T47D (cell line): ENCODE data around the gene MFN1.

Experiments
- DNase-seq, 2 experiments: peaks; one replicate each; pipeline versions ENCODE4 v3.0.0 to v3.0.0-alpha.2; 2011 to 2012; ENCODE audit warnings: low read depth in 1 of 2, low spot score in 1 of 2
- JUND ChIP-seq: IDR thresholded peaks from 2 replicates; pipeline ENCODE4 v1.6.1; 2012; ENCODE audit warnings: low read depth
- in situ Hi-C: cut with HindIII; loops from 2 replicates; pipeline ENCODE4 v1.10.0; 2016; ENCODE audit warnings: low sequenced_read_pairs, low pct_unique_long_range_greater_than_20kb

The MFN1 gene

GRCh38 chr3:179322286-179323196, 25.0 kb upstream of the MFN1 start, which contains the start of gene ZNF639:
ZNF639 (plus strand) TSS chr3:179323031; CDS start chr3:179328294, 5,263 bp downstream.
- in situ Hi-C loops: loop anchor here (25.0 kb wide), 1 partner anchor 310 kb away; no protein-coding TSS in a partner anchor
- DNase-seq: peak; percentile 90 to 96
- TF ChIP-seq JUND: no peak

GRCh38 chr3:179323197-179324110, 24.1 kb upstream of the MFN1 start:
- DNase-seq: peak; percentile 80 to 83
- TF ChIP-seq JUND: no peak
- in situ Hi-C loops: loop anchor here (25.0 kb wide), 1 partner anchor 311 kb away; no protein-coding TSS in a partner anchor

- TF ChIP-seq JUND: no peak
Measured at GRCh38 chr3:179324270-179324754, 23.2 kb upstream of the MFN1 start.

GRCh38 chr3:179330438-179330837, 17.1 kb upstream of the MFN1 start:
- no peak for TF ChIP-seq JUND
- DNase-seq: no peak
- in situ Hi-C loops: no loop called here

More at GRCh38 chr3:179324270-179324754, 23.2 kb upstream of the MFN1 start:
- DNase-seq: peak in 1 of 2 experiments; percentile 29
- in situ Hi-C loops: loop anchor here (25.0 kb wide), 1 partner anchor 312 kb away; no protein-coding TSS in a partner anchor

- in situ Hi-C loops: no loop called here
- no peak for TF ChIP-seq JUND
- DNase-seq: no peak
Measured at GRCh38 chr3:179332240-179332639, 15.3 kb upstream of the MFN1 start.

- no peak for DNase-seq
- in situ Hi-C loops: no loop called here
- TF ChIP-seq JUND: no peak
Measured at GRCh38 chr3:179333084-179333483, 14.4 kb upstream of the MFN1 start.

- in situ Hi-C loops: no loop called here
- TF ChIP-seq JUND: no peak
- no peak for DNase-seq
Measured at GRCh38 chr3:179336345-179336929, 11.1 kb upstream of the MFN1 start.

- DNase-seq: peak; percentile 49 to 53
- in situ Hi-C loops: no loop called here
- TF ChIP-seq JUND: no peak
Measured at GRCh38 chr3:179348325-179349013, 960 bp downstream of the MFN1 start.

- in situ Hi-C loops: no loop called here
- no peak for TF ChIP-seq JUND
Measured at GRCh38 chr3:179355996-179356395, 8.5 kb downstream of the MFN1 start.

GRCh38 chr3:179363332-179363731, 15.8 kb downstream of the MFN1 start:
- in situ Hi-C loops: no loop called here
- TF ChIP-seq JUND: no peak
- DNase-seq: no peak

More at GRCh38 chr3:179355996-179356395, 8.5 kb downstream of the MFN1 start:
- no peak for DNase-seq

- DNase-seq: no peak
- TF ChIP-seq JUND: no peak
Measured at GRCh38 chr3:179369621-179370020, 22.1 kb downstream of the MFN1 start.

More at GRCh38 chr3:179369621-179370020, 22.1 kb downstream of the MFN1 start:
- in situ Hi-C loops: no loop called here
